Chondrocyte (in vitro differentiated cells): Measurements from ENCODE around the gene HS3ST4. TPM values are rescaled to one million over a fixed set of nuclear protein-coding genes. Genes with fewer than 3 reads are reported as not detected.

Experiments used
- DNase-seq: peaks from one replicate; pipeline ENCODE4 v3.0.0; 2021; ENCODE audit warnings: mixed read lengths, low spot score
- H3K27ac Mint-ChIP-seq: one replicate; pipeline ENCODE4 v1.8.0; 2021; ENCODE audit warnings: mild to moderate bottlenecking, moderate library complexity, mixed read lengths; ENCODE audit not compliant: unreplicated experiment
- H3K27me3 Mint-ChIP-seq: 2 replicates; pipeline ENCODE4 v1.8.0; 2021; ENCODE audit warnings: low read depth, mixed read lengths
- H3K36me3 Mint-ChIP-seq: 2 replicates; pipeline ENCODE4 v1.8.0; 2021; ENCODE audit warnings: low read depth, mixed read lengths
- H3K4me1 Mint-ChIP-seq: 2 replicates; pipeline ENCODE4 v1.8.0; 2021; ENCODE audit warnings: low read depth, mild to moderate bottlenecking, mixed read lengths
- H3K4me3 Mint-ChIP-seq: one replicate; pipeline ENCODE4 v1.8.0; 2021; ENCODE audit warnings: mild to moderate bottlenecking, moderate library complexity, mixed read lengths; ENCODE audit not compliant: unreplicated experiment
- H3K9me3 Mint-ChIP-seq: 2 replicates; pipeline ENCODE4 v1.8.0; 2021; ENCODE audit warnings: low read depth, mixed read lengths
- total RNA-seq: library from RNA; stranded (reverse); gene quantifications from 3 replicates; pipeline ENCODE4 v1.2.1, GENCODE V29; 2021
- TF ChIP-seq, protein P1 (sequence below): fragments of 200-600 bp; sonication (generic); IDR thresholded peaks from 2 replicates; pipeline ENCODE4 v1.5.0; 2021; ENCODE audit warnings: antibody characterized with exemption, mild to moderate bottlenecking, moderate library complexity

The HS3ST4 gene
- total RNA-seq, 1 donor from 2014 or later = not detected

DNA sequence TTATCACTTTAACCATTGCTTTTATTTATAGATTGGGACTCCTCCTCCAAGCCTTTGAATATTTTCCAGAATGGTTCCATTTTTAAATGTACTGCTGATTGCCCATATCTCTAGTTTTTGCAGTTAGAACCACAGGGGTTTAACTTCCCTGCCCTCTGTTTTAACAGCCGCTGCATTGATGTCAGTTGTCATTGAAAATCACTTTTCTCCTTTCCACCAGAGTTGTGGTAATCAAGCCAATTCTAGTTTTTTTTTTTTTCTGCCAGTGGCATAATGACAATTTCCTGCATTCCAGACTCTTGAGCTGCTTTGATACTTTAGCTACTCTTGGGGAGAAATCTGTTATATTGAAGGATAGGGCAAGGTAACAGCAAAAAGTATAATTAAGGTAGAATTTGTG lies 91.5 kb downstream of the HS3ST4 start:
- peaks cover 6% of the 10 kb centered on the region for H3K9me3 Mint-ChIP-seq
- no peaks in the 10 kb centered on the region for H3K36me3 Mint-ChIP-seq
- H3K27me3 Mint-ChIP-seq = no peaks in the 10 kb centered on the region
- no peak overlapping the region for H3K4me3 Mint-ChIP-seq
- TF ChIP-seq, protein P1, sequence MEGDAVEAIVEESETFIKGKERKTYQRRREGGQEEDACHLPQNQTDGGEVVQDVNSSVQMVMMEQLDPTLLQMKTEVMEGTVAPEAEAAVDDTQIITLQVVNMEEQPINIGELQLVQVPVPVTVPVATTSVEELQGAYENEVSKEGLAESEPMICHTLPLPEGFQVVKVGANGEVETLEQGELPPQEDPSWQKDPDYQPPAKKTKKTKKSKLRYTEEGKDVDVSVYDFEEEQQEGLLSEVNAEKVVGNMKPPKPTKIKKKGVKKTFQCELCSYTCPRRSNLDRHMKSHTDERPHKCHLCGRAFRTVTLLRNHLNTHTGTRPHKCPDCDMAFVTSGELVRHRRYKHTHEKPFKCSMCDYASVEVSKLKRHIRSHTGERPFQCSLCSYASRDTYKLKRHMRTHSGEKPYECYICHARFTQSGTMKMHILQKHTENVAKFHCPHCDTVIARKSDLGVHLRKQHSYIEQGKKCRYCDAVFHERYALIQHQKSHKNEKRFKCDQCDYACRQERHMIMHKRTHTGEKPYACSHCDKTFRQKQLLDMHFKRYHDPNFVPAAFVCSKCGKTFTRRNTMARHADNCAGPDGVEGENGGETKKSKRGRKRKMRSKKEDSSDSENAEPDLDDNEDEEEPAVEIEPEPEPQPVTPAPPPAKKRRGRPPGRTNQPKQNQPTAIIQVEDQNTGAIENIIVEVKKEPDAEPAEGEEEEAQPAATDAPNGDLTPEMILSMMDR = no peak
- DNase-seq = no peak
- no peaks in the 10 kb centered on the region for H3K4me1 Mint-ChIP-seq
- no peak overlapping the region for H3K27ac Mint-ChIP-seq

DNA sequence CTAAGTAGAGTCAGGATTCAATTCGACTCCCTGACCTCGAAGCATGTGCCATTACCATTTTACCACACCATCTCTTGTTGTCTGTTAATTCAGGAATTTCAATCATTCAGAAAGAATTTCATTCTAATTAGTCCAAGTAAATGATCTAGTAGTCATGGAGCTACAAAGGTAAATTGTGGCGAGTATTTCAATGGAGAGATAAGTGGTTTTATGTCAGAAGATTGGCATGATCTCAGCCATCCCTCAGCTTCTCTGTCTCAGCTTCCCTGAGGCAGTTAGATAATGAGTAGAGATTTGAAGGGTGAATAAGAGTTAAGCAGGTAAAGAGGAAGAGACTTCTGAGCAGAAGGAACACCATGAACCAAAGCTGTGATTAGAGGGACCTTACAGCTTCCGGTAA lies 93.6 kb downstream of the HS3ST4 start:
- no peaks in the 10 kb centered on the region for H3K27me3 Mint-ChIP-seq
- no peak overlapping the region for H3K27ac Mint-ChIP-seq
- H3K4me3 Mint-ChIP-seq = no peak overlapping the region
- no peaks in the 10 kb centered on the region for H3K36me3 Mint-ChIP-seq
- peaks cover 6% of the 10 kb centered on the region for H3K9me3 Mint-ChIP-seq
- H3K4me1 Mint-ChIP-seq = no peaks in the 10 kb centered on the region
- TF ChIP-seq, protein P1 = no peak
- no peak for DNase-seq

GRCh38 chr16:25786748-25787147 lies 95.0 kb downstream of the HS3ST4 start:
- no peak for DNase-seq
- no peak overlapping the region for H3K27ac Mint-ChIP-seq
- no peaks in the 10 kb centered on the region for H3K4me1 Mint-ChIP-seq
- H3K4me3 Mint-ChIP-seq = no peak overlapping the region
- no peaks in the 10 kb centered on the region for H3K36me3 Mint-ChIP-seq
- H3K9me3 Mint-ChIP-seq = peaks cover 6% of the 10 kb centered on the region
- TF ChIP-seq, protein P1 = no peak
- H3K27me3 Mint-ChIP-seq = no peaks in the 10 kb centered on the region

GRCh38 chr16:25788637-25789036 lies 96.9 kb downstream of the HS3ST4 start:
- Mint-ChIP-seq H3K36me3 (no peaks in the 10 kb centered on the region), H3K9me3 (peaks cover 6% of the 10 kb centered on the region), H3K4me1 (no peaks in the 10 kb centered on the region), H3K27ac (no peak overlapping the region), H3K4me3 (no peak overlapping the region), H3K27me3 (no peaks in the 10 kb centered on the region)
- TF ChIP-seq, protein P1 = no peak
- no peak for DNase-seq

DNA sequence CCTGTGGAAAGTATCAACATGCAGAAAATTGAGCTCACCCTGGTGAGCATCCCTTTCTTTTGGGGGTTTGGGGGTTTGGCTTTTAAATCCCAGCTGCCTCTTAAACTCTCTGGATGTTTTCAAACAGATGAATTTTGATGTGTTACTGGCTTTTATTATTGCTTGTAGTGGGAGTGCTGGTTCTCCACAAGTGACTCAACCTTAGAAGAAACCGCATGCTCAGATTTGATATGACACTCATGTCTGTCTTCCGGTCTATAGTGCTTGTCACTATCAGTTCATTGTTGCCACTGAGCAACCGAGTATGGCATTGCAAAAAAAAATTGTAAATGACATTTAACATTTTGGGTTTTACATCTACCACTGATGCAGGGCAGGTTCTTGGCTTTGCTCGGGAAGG lies 104.5 kb downstream of the HS3ST4 start:
- TF ChIP-seq, protein P1 = no peak
- Mint-ChIP-seq H3K4me3 (no peak overlapping the region), H3K36me3 (no peaks in the 10 kb centered on the region), H3K4me1 (no peaks in the 10 kb centered on the region), H3K27me3 (no peaks in the 10 kb centered on the region), H3K9me3 (peaks cover 6% of the 10 kb centered on the region), H3K27ac (no peak overlapping the region)
- no peak for DNase-seq
